Activated T-cell treated with anti-CD3 and anti-CD28 coated beads for 24 hours (primary cell): ENCODE measurements around the gene TNIP1.

Source experiments
- DNase-seq: peaks from one replicate; pipeline ENCODE4 v3.0.0-alpha.2; 2020; ENCODE audit warnings: low read depth

Gene TNIP1

GRCh38 chr5:151105561-151105960 lies 24.7 kb upstream of the TNIP1 start:
- no peak for DNase-seq

- DNase-seq = no peak
These were observed 24.0 kb upstream of the TNIP1 start for GRCh38 chr5:151104795-151105194.

GRCh38 chr5:151101746-151102145 lies 20.9 kb upstream of the TNIP1 start:
- no peak for DNase-seq

GRCh38 chr5:151101151-151101550 lies 20.3 kb upstream of the TNIP1 start:
- DNase-seq = no peak

GRCh38 chr5:151100681-151101080 lies 19.8 kb upstream of the TNIP1 start:
- no peak for DNase-seq

GRCh38 chr5:151098768-151099121 lies 17.9 kb upstream of the TNIP1 start:
- no peak for DNase-seq

- no peak for DNase-seq
These were observed 17.3 kb upstream of the TNIP1 start for GRCh38 chr5:151097820-151098767.

- no peak for DNase-seq
These were observed 16.2 kb upstream of the TNIP1 start for GRCh38 chr5:151097061-151097460.

GRCh38 chr5:151096001-151096373 lies 15.2 kb upstream of the TNIP1 start:
- no peak for DNase-seq

GRCh38 chr5:151095341-151096000 lies 14.6 kb upstream of the TNIP1 start:
- DNase-seq = no peak

- DNase-seq = no peak
These were observed 14.0 kb upstream of the TNIP1 start for GRCh38 chr5:151094852-151095245.

- DNase-seq = peak; percentile 60
These were observed 13.4 kb upstream of the TNIP1 start for GRCh38 chr5:151094030-151094851.

GRCh38 chr5:151093476-151093889 lies 12.6 kb upstream of the TNIP1 start:
- no peak for DNase-seq

- no peak for DNase-seq
These were observed 11.9 kb upstream of the TNIP1 start for GRCh38 chr5:151092762-151093161.

- no peak for DNase-seq
These were observed 8.9 kb upstream of the TNIP1 start for GRCh38 chr5:151089726-151090125.

- DNase-seq = no peak
These were observed 8.2 kb upstream of the TNIP1 start for GRCh38 chr5:151088986-151089385.

- DNase-seq = no peak
These were observed 6.7 kb upstream of the TNIP1 start for GRCh38 chr5:151087486-151087885.

- peak; percentile 71 for DNase-seq
These were observed 6.1 kb upstream of the TNIP1 start for GRCh38 chr5:151086905-151087360.

- no peak for DNase-seq
These were observed 5.5 kb upstream of the TNIP1 start for GRCh38 chr5:151086192-151086869.

GRCh38 chr5:151085517-151086041 lies 4.7 kb upstream of the TNIP1 start:
- DNase-seq = no peak

GRCh38 chr5:151084363-151084762 lies 3.5 kb upstream of the TNIP1 start:
- no peak for DNase-seq
